Fibroblast of lung (primary cell): ENCODE results near the gene U2AF1L4. TPM values are rescaled to one million over a fixed set of nuclear protein-coding genes. Genes with fewer than 3 reads are reported as not detected.

ENCODE experiments used
- DNase-seq, 2 donors: peaks; one replicate each; pipeline versions ENCODE4 v3.0.0 to v3.0.0-alpha.2; 2010; ENCODE audit warnings: low read depth in 2 of 2
- H2AFZ ChIP-seq: 2 replicates; pipeline ENCODE4 v1.5.1; 2012; ENCODE audit warnings: low read length, control low read depth, inconsistent platforms
- H3K27ac ChIP-seq: 2 replicates; pipeline ENCODE4 v1.5.1; 2011; ENCODE audit warnings: low read length, control low read depth; ENCODE audit not compliant: insufficient read depth
- H3K27me3 ChIP-seq: 2 replicates; pipeline ENCODE4 v1.5.1; 2011; ENCODE audit warnings: mild to moderate bottlenecking, low read length; ENCODE audit not compliant: control insufficient read depth, insufficient read depth
- H3K36me3 ChIP-seq: 2 replicates; pipeline ENCODE4 v1.5.1; 2011; ENCODE audit warnings: low read length; ENCODE audit not compliant: control insufficient read depth, insufficient read depth
- H3K4me1 ChIP-seq: 2 replicates; pipeline ENCODE4 v1.5.1; 2011; ENCODE audit warnings: low read length; ENCODE audit not compliant: control insufficient read depth, insufficient read depth; ENCODE audit errors: extremely low read depth
- H3K4me2 ChIP-seq: 2 replicates; pipeline ENCODE4 v1.5.1; 2011; ENCODE audit warnings: low read length, control low read depth; ENCODE audit not compliant: insufficient read depth; ENCODE audit errors: extremely low read depth
- H3K4me3 ChIP-seq, 4 experiments: fragments of 200-600 bp in 1 of 4; sonication (generic) in 1 of 4; replicated peaks in 1 of 4; 2 replicates each; pipeline ENCODE4 v1.5.1; 2011 to 2016; ENCODE audit warnings: low read length in 4 of 4, low read depth in 3 of 4, mild to moderate bottlenecking in 3 of 4, control low read depth in 2 of 4, inconsistent platforms in 1 of 4, mixed read lengths in 1 of 4; ENCODE audit not compliant: insufficient read depth in 1 of 4; ENCODE audit errors: control extremely low read depth in 1 of 4
- H3K79me2 ChIP-seq: 2 replicates; pipeline ENCODE4 v1.5.1; 2012; ENCODE audit warnings: mild to moderate bottlenecking, low read length, inconsistent platforms; ENCODE audit not compliant: control insufficient read depth, insufficient read depth
- H3K9ac ChIP-seq: 2 replicates; pipeline ENCODE4 v1.5.1; 2011; ENCODE audit warnings: mild to moderate bottlenecking, low read length, control low read depth; ENCODE audit not compliant: insufficient read depth
- H3K9me3 ChIP-seq: 2 replicates; pipeline ENCODE4 v1.5.1; 2012; ENCODE audit warnings: low read depth, low read length; ENCODE audit not compliant: control insufficient read depth, insufficient read depth
- H4K20me1 ChIP-seq: 2 replicates; pipeline ENCODE4 v1.5.1; 2011; ENCODE audit warnings: low read length; ENCODE audit not compliant: control insufficient read depth, insufficient read depth; ENCODE audit errors: extremely low read depth
- EZH2 ChIP-seq: IDR thresholded peaks from 2 replicates; pipeline ENCODE4 v1.5.1; 2012; ENCODE audit warnings: low read length, control low read depth, mild to moderate bottlenecking; ENCODE audit errors: missing control alignments
- polyA plus RNA-seq, 2 donors: library from polyadenylated mRNA; depleted of rRNA in 1 of 2; stranded (reverse) in 1 of 2; unstranded in 1 of 2; fragments of >200 nt; gene quantifications; 2 replicates each; pipeline ENCODE4 v1.2.1, GENCODE V29; 2011 to 2012; ENCODE audit warnings: missing spikeins in 1 of 2
- total RNA-seq: library from RNA; depleted of rRNA; stranded (reverse); fragments of >200 nt; gene quantifications from 2 replicates; pipeline ENCODE4 v1.2.1, GENCODE V29; 2014
- TF ChIP-seq, protein P1 (sequence below), 2 donors: IDR thresholded peaks in 1 of 2; conservative IDR thresholded peaks in 1 of 2; 1 replicate in 1 of 2; 2 replicates in 1 of 2; pipeline ENCODE4 v1.5.1; 2011 to 2012; ENCODE audit warnings: low read length in 2 of 2, control low read depth in 1 of 2, inconsistent platforms in 1 of 2, low read depth in 1 of 2, mild to moderate bottlenecking in 1 of 2

Gene U2AF1L4
- total and polyA plus RNA-seq, 2 donors (not counting 1 experiment from before 2014, with no cell fraction given) = 9.1 to 11.9 TPM

DNA sequence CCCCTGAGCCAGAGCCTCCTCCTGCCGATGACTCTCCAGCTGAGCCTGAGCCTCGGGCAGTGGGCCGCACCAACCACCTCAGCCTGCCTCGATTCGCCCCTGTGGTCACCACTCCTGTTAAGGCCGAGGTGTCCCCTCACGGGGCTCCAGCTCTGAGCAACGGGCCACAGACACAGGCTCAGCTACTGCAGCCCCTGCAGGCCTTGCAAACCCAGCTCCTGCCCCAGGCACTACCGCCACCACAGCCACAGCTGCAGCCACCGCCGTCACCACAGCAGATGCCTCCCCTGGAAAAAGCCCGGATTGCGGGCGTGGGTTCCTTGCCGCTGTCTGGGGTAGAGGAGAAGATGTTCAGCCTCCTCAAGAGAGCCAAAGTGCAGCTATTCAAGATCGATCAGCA is 23.8 kb downstream of the U2AF1L4 start:
- no peak for DNase-seq
- no peaks in the 10 kb centered on the region for H3K27me3 ChIP-seq
- peaks cover 42% of the 10 kb centered on the region for H3K36me3 ChIP-seq
- H3K9ac ChIP-seq = no peak overlapping the region
- no peak overlapping the region for H3K4me3 ChIP-seq
- H3K27ac ChIP-seq = no peak overlapping the region
- H3K4me2 ChIP-seq = no peak overlapping the region
- TF ChIP-seq, protein P1, sequence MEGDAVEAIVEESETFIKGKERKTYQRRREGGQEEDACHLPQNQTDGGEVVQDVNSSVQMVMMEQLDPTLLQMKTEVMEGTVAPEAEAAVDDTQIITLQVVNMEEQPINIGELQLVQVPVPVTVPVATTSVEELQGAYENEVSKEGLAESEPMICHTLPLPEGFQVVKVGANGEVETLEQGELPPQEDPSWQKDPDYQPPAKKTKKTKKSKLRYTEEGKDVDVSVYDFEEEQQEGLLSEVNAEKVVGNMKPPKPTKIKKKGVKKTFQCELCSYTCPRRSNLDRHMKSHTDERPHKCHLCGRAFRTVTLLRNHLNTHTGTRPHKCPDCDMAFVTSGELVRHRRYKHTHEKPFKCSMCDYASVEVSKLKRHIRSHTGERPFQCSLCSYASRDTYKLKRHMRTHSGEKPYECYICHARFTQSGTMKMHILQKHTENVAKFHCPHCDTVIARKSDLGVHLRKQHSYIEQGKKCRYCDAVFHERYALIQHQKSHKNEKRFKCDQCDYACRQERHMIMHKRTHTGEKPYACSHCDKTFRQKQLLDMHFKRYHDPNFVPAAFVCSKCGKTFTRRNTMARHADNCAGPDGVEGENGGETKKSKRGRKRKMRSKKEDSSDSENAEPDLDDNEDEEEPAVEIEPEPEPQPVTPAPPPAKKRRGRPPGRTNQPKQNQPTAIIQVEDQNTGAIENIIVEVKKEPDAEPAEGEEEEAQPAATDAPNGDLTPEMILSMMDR (conservative IDR thresholded peaks at IDR 0.05 in 1 of 2, IDR thresholded peaks at IDR 0.05 in 1 of 2; ENCODE audit: low read depth in 1 of 2, low read length in 2 of 2) = no peak
- H4K20me1 ChIP-seq = no peaks in the 10 kb centered on the region
- H3K4me1 ChIP-seq = peaks cover 6% of the 10 kb centered on the region
- no peaks in the 10 kb centered on the region for H3K9me3 ChIP-seq
- no peak overlapping the region for H2AFZ ChIP-seq
- H3K79me2 ChIP-seq = peaks cover 33% of the 10 kb centered on the region

- H2AFZ ChIP-seq = no peak overlapping the region
Observed at GRCh38 chr19:35720648-35721047, 24.6 kb downstream of the U2AF1L4 start.

DNA sequence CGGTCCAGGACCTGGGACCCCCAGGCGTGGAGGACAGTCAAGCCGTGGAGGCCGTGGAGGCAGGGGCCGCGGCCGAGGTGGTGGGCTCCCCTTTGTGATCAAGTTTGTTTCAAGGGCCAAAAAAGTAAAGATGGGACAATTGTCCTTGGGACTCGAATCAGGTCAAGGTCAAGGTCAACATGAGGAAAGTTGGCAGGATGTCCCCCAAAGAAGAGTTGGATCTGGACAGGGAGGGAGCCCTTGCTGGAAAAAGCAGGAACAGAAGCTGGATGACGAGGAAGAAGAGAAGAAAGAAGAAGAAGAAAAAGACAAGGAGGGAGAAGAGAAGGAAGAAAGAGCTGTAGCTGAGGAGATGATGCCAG is 25.1 kb downstream of the U2AF1L4 start:
- DNase-seq = no peak
- Histone ChIP-seq H3K4me3 (no peak overlapping the region), H3K27ac (no peak overlapping the region), H3K27me3 (no peaks in the 10 kb centered on the region), H4K20me1 (no peaks in the 10 kb centered on the region), H3K9me3 (no peaks in the 10 kb centered on the region), H3K9ac (no peak overlapping the region), H3K36me3 (peaks cover 31% of the 10 kb centered on the region), H2AFZ (no peak overlapping the region), H3K79me2 (peaks cover 33% of the 10 kb centered on the region), H3K4me2 (no peak overlapping the region), H3K4me1 (peaks cover 9% of the 10 kb centered on the region)
- TF ChIP-seq, protein P1 (conservative IDR thresholded peaks at IDR 0.05 in 1 of 2, IDR thresholded peaks at IDR 0.05 in 1 of 2; ENCODE audit: low read depth in 1 of 2, low read length in 2 of 2) = no peak
- TF ChIP-seq EZH2 = no peak

More at GRCh38 chr19:35720648-35721047, 24.6 kb downstream of the U2AF1L4 start:
- no peak for TF ChIP-seq EZH2
- TF ChIP-seq, protein P1 (conservative IDR thresholded peaks at IDR 0.05 in 1 of 2, IDR thresholded peaks at IDR 0.05 in 1 of 2; ENCODE audit: low read depth in 1 of 2, low read length in 2 of 2) = no peak
- peaks cover 36% of the 10 kb centered on the region for H3K36me3 ChIP-seq
- DNase-seq = no peak
- no peak overlapping the region for H3K4me3 ChIP-seq
- H3K9ac ChIP-seq = no peak overlapping the region
- peaks cover 9% of the 10 kb centered on the region for H3K4me1 ChIP-seq
- no peaks in the 10 kb centered on the region for H4K20me1 ChIP-seq
- peaks cover 33% of the 10 kb centered on the region for H3K79me2 ChIP-seq
- no peak overlapping the region for H3K4me2 ChIP-seq
- H3K27me3 ChIP-seq = no peaks in the 10 kb centered on the region
- H3K9me3 ChIP-seq = no peaks in the 10 kb centered on the region
- H3K27ac ChIP-seq = no peak overlapping the region
